Endothelial cell of coronary artery (primary cell): ENCODE results near the gene MNX1. TPM values are rescaled to one million over a fixed set of nuclear protein-coding genes. Genes with fewer than 3 reads are reported as not detected.

Experiments used
- total RNA-seq: library from RNA; depleted of rRNA; stranded (reverse); fragments of >200 nt; gene quantifications from 2 replicates; pipeline ENCODE4 v1.2.3, GENCODE V29; 2014

Gene MNX1
- total RNA-seq: not detected in 2 replicates

DNA sequence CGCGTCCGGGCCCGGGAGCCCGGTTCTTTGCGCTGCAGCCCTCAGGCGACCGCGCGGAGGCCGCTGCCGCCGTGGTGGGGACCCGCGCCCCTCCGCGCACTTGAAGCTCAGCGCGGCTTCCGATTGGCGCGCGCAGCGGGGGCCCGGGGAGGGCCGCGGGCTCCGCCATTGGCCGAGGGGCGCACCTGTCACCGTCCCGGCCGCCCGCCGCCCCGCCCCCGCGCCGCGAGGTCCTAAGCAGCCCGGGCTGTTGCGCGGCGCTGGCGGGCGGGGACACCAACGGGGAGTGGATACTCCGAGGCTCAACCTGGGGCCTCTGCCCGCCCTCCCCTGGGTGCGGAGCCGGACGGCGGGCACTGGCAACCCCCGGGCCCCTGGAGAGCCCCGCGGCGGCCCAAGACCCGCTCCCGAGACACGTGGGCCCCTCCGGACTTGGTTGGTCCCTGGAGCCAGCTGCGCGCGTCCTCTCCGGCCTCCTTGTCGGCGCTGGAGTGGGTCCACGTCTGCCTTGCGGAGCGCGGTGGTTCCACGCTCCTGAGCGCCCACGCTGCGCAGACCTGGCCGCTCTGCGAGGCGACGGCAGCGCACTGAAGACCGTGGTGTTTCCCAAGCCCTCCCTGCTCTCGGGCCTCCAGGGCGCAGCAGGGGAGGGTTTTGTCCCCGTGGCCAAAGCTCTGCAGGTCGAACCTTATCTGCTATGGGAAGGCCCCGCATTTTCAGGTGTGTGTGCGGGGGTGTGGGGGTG lies at the start of gene MNX1:
Gene MNX1 (minus strand): TSS at position 76 of the 745 bp plus-strand sequence. CDS start 313 bp downstream, outside the sequence.

Other genes starting within 250 kb of the MNX1 start
- gene LMBR1, start 117.5 kb downstream of the MNX1 start, total RNA-seq: 112 and 121 TPM in 2 replicates
- gene NOM1, start 61.0 kb downstream of the MNX1 start, total RNA-seq: 25.8 and 26.5 TPM in 2 replicates
- 83.9 and 95.1 TPM in 2 replicates for gene UBE3C, start 128.3 kb upstream of the MNX1 start, total RNA-seq